ENCODE results near the gene BICRA. TPM values are rescaled to one million over a fixed set of nuclear protein-coding genes. Genes with fewer than 3 reads are reported as not detected.

The BICRA gene
- polyA plus RNA-seq, 1 of the 3 experiments (the other 2 are of a cell fraction), result 1.4 TPM

DNA sequence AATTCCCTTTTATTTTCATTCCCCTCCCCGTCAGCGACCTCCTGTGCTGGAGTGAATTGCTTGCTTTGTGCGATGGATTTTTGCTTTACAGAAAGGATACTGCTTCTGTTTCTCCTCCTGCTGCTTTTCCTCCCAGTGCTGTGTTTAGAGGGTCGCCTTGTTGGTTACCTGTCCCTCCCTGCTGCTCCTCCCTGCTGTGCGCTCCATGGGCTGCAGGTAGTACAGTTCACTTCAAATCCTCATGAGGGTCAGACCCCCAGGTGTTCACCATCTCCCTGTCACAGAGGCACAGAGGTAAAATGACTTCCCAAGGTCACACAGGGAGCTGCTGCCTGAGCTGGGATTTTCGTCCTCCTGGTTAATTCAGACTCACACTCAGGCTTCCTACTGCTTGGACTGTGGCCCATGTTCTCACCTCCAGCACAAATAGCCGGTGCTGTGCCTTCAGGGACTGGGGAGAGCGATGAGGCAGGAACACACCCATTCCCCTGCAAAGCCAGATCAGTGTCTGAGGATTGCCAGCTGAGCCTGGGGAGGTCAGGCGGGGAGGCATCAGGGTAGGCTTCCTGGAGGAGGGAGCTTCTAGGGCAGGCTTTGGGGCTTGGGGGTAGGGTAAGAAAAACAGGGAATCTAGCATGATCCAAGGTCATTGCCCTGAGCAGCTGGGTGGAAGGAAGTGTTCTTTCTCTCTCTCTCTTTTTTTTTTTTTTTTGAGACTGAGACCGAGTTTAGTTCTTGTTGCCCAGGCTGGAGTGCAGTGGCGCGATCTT is 14.4 kb downstream of the BICRA start:
- Histone ChIP-seq H3K9me3 (no peaks in the 10 kb centered on the region), H3K4me3 (ENCODE audit: low read depth in 2 of 2, low read length in 1 of 2) (no peak overlapping the region), H2AFZ (ENCODE audit: low read depth) (no peak overlapping the region), H3K9ac (no peak overlapping the region), H3K27ac (ENCODE audit: low read depth in 2 of 2, low read length in 1 of 2) (no peak overlapping the region), H3K9me2 (no peaks in the 10 kb centered on the region), H3K36me3 (replicated peaks in 1 of 2; ENCODE audit: control insufficient read depth in 1 of 2, insufficient read depth in 2 of 2, low read length in 1 of 2) (peaks cover 0 to 4% of the 10 kb centered on the region in 2 experiments), H3K4me1 (ENCODE audit: control insufficient read depth in 1 of 2, insufficient read depth in 2 of 2, low read depth in 1 of 2, low read length in 1 of 2) (no peaks in the 10 kb centered on the region; a peak in 1 of 4 replicates), H4K20me1 (ENCODE audit: insufficient read depth) (peaks cover 87% of the 10 kb centered on the region), H3F3A (replicated peaks; ENCODE audit: insufficient read depth) (no peaks in the 10 kb centered on the region), H3K4me2 (no peak overlapping the region), H3K27me3 (ENCODE audit: insufficient read depth) (no peaks in the 10 kb centered on the region), H3K79me2 (ENCODE audit: insufficient read depth) (peaks cover 97% of the 10 kb centered on the region)
- CTCF ChIA-PET, result interaction anchor here (1.2 to 1.8 kb wide), 3 partner anchors 16 to 187 kb away, joined by 3 to 5 read pairs (median 3); no protein-coding TSS in a partner anchor
- POLR2A ChIA-PET, result no interaction called here
- no peak for DNase-seq
- no peak for TF ChIP-seq GATA2 (CRISPR knock-in tag; IDR thresholded peaks at IDR 0.05)
- TF ChIP-seq, protein P1, sequence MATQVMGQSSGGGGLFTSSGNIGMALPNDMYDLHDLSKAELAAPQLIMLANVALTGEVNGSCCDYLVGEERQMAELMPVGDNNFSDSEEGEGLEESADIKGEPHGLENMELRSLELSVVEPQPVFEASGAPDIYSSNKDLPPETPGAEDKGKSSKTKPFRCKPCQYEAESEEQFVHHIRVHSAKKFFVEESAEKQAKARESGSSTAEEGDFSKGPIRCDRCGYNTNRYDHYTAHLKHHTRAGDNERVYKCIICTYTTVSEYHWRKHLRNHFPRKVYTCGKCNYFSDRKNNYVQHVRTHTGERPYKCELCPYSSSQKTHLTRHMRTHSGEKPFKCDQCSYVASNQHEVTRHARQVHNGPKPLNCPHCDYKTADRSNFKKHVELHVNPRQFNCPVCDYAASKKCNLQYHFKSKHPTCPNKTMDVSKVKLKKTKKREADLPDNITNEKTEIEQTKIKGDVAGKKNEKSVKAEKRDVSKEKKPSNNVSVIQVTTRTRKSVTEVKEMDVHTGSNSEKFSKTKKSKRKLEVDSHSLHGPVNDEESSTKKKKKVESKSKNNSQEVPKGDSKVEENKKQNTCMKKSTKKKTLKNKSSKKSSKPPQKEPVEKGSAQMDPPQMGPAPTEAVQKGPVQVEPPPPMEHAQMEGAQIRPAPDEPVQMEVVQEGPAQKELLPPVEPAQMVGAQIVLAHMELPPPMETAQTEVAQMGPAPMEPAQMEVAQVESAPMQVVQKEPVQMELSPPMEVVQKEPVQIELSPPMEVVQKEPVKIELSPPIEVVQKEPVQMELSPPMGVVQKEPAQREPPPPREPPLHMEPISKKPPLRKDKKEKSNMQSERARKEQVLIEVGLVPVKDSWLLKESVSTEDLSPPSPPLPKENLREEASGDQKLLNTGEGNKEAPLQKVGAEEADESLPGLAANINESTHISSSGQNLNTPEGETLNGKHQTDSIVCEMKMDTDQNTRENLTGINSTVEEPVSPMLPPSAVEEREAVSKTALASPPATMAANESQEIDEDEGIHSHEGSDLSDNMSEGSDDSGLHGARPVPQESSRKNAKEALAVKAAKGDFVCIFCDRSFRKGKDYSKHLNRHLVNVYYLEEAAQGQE (IDR thresholded peaks at IDR 0.05; ENCODE audit: low read depth, low read length), result no peak
- TF ChIP-seq YY1 (IDR thresholded peaks at IDR 0.05; ENCODE audit: low read depth), result no peak
- TF ChIP-seq NFIC (IDR thresholded peaks at IDR 0.05; ENCODE audit: borderline replicate concordance), result no peak
- no peak for TF ChIP-seq EP300 (IDR thresholded peaks at IDR 0.05; ENCODE audit: borderline replicate concordance in 1 of 2, low read depth in 1 of 2, low read length in 1 of 2)
- TF ChIP-seq, protein P2, sequence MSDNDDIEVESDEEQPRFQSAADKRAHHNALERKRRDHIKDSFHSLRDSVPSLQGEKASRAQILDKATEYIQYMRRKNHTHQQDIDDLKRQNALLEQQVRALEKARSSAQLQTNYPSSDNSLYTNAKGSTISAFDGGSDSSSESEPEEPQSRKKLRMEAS (IDR thresholded peaks at IDR 0.05; ENCODE audit: low read depth), result no peak
- no peak for TF ChIP-seq ELF1 (IDR thresholded peaks at IDR 0.05)
- no peak for TF ChIP-seq NRF1 (IDR thresholded peaks at IDR 0.05; ENCODE audit: low read depth, low read length)
- TF ChIP-seq RAD21 (IDR thresholded peaks at IDR 0.05; ENCODE audit: low read length), result no peak
- TF ChIP-seq, protein P3, sequence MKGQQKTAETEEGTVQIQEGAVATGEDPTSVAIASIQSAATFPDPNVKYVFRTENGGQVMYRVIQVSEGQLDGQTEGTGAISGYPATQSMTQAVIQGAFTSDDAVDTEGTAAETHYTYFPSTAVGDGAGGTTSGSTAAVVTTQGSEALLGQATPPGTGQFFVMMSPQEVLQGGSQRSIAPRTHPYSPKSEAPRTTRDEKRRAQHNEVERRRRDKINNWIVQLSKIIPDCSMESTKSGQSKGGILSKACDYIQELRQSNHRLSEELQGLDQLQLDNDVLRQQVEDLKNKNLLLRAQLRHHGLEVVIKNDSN (IDR thresholded peaks at IDR 0.05; ENCODE audit: borderline replicate concordance, low read depth), result no peak
- TF ChIP-seq CHD2 (IDR thresholded peaks at IDR 0.05; ENCODE audit: low read length, partially characterized antibody), result no peak
- no peak for TF ChIP-seq POLR2AphosphoS5 (IDR thresholded peaks at IDR 0.05; ENCODE audit: low read depth, low read length)
- TF ChIP-seq SIN3A (IDR thresholded peaks at IDR 0.05; ENCODE audit: borderline replicate concordance, low read depth, low read length), result no peak
- TF ChIP-seq, protein P4, sequence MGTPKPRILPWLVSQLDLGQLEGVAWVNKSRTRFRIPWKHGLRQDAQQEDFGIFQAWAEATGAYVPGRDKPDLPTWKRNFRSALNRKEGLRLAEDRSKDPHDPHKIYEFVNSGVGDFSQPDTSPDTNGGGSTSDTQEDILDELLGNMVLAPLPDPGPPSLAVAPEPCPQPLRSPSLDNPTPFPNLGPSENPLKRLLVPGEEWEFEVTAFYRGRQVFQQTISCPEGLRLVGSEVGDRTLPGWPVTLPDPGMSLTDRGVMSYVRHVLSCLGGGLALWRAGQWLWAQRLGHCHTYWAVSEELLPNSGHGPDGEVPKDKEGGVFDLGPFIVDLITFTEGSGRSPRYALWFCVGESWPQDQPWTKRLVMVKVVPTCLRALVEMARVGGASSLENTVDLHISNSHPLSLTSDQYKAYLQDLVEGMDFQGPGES (IDR thresholded peaks at IDR 0.05; ENCODE audit: low read depth, low read length), result no peak
- no peak for TF ChIP-seq GABPA (IDR thresholded peaks at IDR 0.05; ENCODE audit: low read depth)
- TF ChIP-seq, protein P5, sequence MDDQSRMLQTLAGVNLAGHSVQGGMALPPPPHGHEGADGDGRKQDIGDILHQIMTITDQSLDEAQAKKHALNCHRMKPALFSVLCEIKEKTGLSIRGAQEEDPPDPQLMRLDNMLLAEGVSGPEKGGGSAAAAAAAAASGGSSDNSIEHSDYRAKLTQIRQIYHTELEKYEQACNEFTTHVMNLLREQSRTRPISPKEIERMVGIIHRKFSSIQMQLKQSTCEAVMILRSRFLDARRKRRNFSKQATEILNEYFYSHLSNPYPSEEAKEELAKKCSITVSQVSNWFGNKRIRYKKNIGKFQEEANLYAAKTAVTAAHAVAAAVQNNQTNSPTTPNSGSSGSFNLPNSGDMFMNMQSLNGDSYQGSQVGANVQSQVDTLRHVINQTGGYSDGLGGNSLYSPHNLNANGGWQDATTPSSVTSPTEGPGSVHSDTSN (IDR thresholded peaks at IDR 0.05), result no peak
- TF ChIP-seq, protein P6, sequence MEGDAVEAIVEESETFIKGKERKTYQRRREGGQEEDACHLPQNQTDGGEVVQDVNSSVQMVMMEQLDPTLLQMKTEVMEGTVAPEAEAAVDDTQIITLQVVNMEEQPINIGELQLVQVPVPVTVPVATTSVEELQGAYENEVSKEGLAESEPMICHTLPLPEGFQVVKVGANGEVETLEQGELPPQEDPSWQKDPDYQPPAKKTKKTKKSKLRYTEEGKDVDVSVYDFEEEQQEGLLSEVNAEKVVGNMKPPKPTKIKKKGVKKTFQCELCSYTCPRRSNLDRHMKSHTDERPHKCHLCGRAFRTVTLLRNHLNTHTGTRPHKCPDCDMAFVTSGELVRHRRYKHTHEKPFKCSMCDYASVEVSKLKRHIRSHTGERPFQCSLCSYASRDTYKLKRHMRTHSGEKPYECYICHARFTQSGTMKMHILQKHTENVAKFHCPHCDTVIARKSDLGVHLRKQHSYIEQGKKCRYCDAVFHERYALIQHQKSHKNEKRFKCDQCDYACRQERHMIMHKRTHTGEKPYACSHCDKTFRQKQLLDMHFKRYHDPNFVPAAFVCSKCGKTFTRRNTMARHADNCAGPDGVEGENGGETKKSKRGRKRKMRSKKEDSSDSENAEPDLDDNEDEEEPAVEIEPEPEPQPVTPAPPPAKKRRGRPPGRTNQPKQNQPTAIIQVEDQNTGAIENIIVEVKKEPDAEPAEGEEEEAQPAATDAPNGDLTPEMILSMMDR (IDR thresholded peaks at IDR 0.05), result no peak
- no peak for TF ChIP-seq MEF2A (IDR thresholded peaks at IDR 0.05; ENCODE audit: borderline replicate concordance, low read depth)
- TF ChIP-seq FOXJ3 (CRISPR knock-in tag; IDR thresholded peaks at IDR 0.05), result no peak
- 91% methylated on average over 12 of the region's 12 CpGs for WGBS (ENCODE audit: low lambda C conversion rate)

Data from SK-N-SH (cell line).